Cardiac septum (tissue), 1 donor: ENCODE data around the gene CCDC28A. TPM values are rescaled to one million over a fixed set of nuclear protein-coding genes. Genes with fewer than 3 reads are reported as not detected.

Experiments used
- DNase-seq: peaks from one replicate; pipeline ENCODE4 v3.0.0-alpha.2; 2020; ENCODE audit warnings: low spot score
- intact Hi-C: fragments of 100-400 bp; cut with DNase I; formaldehyde crosslinking; loops from one replicate; pipeline ENCODE4 v1.14.0; 2022
- total RNA-seq: library from RNA; stranded (reverse); fragmentation: NEBNext Ultra II Directional; extraction: Animal tissue kit (Norgen Biotek cat#: 25700); gene quantifications from one replicate; pipeline ENCODE4 v1.2.1, GENCODE V29; 2021
- donor health status: DM: no; HTN: no; CAD: no.

CCDC28A gene
- total RNA-seq, 1 donor from 2014 or later: 7.9 TPM

GRCh38 chr6:138821519-138821918, 48.0 kb downstream of the CCDC28A start:
- intact Hi-C loops: no loop called here
- no peak for DNase-seq

GRCh38 chr6:138824482-138825144, 51.0 kb downstream of the CCDC28A start:
- intact Hi-C loops: no loop called here
- no peak for DNase-seq

- intact Hi-C loops: no loop called here
- no peak for DNase-seq
These were observed 56.7 kb downstream of the CCDC28A start for GRCh38 chr6:138830248-138830647.

DNA sequence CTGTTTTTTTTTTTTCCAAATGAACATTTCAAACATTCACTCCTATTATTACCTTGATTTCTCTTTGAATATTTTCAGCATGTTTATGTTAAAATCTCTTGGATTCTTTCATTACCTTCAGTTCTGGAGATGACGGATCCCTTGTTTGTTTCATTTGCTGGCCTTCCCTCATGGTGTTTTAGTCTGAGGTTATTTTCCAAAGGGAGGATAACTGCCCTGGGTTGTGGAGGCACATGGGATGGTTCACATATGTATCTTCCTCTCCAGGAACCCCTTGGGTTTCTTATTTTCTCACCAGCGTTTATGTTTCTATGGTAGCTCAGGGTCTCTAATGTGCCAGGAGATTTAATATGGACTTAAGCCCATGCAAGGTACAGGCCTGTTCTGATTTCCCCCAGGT, 58.6 kb downstream of the CCDC28A start:
- intact Hi-C loops: no loop called here

DNA sequence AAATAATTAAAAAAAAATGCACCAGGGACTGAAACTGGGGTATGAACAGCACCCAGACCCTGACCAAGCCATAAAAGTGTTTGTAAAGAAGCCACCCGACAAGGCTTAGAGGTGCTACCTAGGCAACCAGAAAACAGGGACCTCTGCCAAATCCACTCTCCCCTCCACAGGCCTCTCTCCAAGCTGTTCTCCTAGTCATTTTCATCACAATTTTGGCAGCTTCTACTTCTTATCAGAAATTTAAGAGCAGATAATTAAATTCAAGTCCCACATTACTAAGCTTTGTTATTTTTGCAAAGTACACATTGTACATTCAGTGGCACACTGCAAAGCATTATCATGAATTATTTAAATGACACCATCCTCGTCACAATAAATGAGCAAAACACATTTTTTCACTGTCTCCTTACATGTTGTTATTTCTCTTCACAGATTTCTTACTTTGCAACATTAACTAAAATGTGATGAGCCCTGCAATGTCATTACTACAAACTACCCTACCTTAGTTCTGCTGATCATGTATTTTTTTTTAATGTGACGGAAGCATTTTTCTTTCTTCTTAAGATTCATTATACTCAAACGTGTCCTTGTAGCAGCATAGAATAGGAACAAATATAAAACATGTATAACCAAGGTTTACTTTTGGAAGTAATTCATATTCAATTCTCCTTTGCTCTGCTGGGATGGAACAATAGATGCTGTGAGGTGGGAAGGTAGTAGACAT, 60.4 kb downstream of the CCDC28A start:
- intact Hi-C loops: no loop called here
- DNase-seq: no peak

More for the DNA sequence above, 58.6 kb downstream of the CCDC28A start:
- DNase-seq: no peak

GRCh38 chr6:138837246-138837645, 63.7 kb downstream of the CCDC28A start:
- no peak for DNase-seq
- intact Hi-C loops: no loop called here

Other genes with a start within 250 kb of the CCDC28A start
- gene ECT2L, start 22.3 kb downstream of the CCDC28A start, total RNA-seq: 10.5 TPM
- gene REPS1, start 214.5 kb downstream of the CCDC28A start, total RNA-seq: 43.0 TPM